Epithelial cell of alveolus of lung (primary cell): ENCODE data around the gene TOR2A. TPM values are rescaled to one million over a fixed set of nuclear protein-coding genes. Genes with fewer than 3 reads are reported as not detected.

ENCODE experiments used
- total RNA-seq: library from RNA; depleted of rRNA; stranded (reverse); fragments of >200 nt; gene quantifications from 2 replicates; pipeline ENCODE4 v1.2.1, GENCODE V29; 2015

TOR2A gene
- 14.0 and 18.3 TPM in 2 replicates for total RNA-seq

GRCh38 chr9:127734747-127735529 is at the start of gene TOR2A:
TSS of gene TOR2A (minus strand) at chr9:127735294. CDS start at chr9:127735270, 24 bp downstream.

GRCh38 chr9:127778280-127779135 is 43.4 kb upstream of the TOR2A start, which contains the start of gene SH2D3C:
TSS of gene SH2D3C (minus strand) at chr9:127778666. CDS start at chr9:127778627, 39 bp downstream.

GRCh38 chr9:127715470-127716337 is 19.4 kb downstream of the TOR2A start, which contains the start of the genes PTRH1 and TTC16:
TSS of gene PTRH1 (minus strand) at chr9:127715663. CDS start at chr9:127715639, 24 bp downstream.
TSS of gene TTC16 (plus strand) at chr9:127716079. CDS start at chr9:127716146, 67 bp downstream.

DNA sequence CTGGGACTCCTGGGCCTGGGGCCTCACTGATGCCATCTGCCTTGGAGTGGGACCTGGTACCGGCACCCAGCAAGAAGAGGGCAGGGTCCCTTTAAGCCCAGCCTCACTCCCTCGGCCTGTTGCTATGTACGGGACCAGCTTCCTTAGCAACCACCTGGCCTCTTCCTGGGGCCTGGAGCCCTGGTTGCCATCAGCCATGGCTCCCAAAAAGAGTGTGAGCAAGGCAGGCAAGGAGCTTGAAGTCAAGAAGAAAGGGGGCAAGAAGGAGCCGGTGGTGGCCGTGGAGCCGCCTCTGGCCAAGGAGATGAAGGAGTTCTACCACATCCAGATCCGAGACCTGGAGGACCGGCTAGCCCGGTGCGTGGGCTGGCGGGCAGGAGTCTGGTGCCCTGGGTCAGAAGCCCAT is 28.3 kb downstream of the TOR2A start, which contains the start of gene CFAP157:
CFAP157 (plus strand) TSS at position 153 of the 406 bp plus-strand sequence; CDS start at position 197, 44 bp downstream.

Other genes starting within 250 kb of the TOR2A start
- gene STXBP1, start 123.0 kb downstream of the TOR2A start, total RNA-seq: 34.9 and 60.6 TPM in 2 replicates
- gene CFAP157, start 28.3 kb downstream of the TOR2A start, total RNA-seq: 0.08 TPM in 1 of 2 replicates, not detected in the other
- 15.8 and 34.5 TPM in 2 replicates for gene PTRH1, start 19.6 kb downstream of the TOR2A start, total RNA-seq
- gene TTC16, start 19.2 kb downstream of the TOR2A start, total RNA-seq: not detected in 2 replicates
- 0.08 and 0.52 TPM in 2 replicates for gene SH2D3C, start 43.4 kb upstream of the TOR2A start, total RNA-seq
- gene CDK9, start 50.7 kb upstream of the TOR2A start, total RNA-seq: 23.0 and 63.2 TPM in 2 replicates
- 57.8 and 78.6 TPM in 2 replicates for gene FPGS, start 67.6 kb upstream of the TOR2A start, total RNA-seq
- gene ENG, start 119.4 kb upstream of the TOR2A start, total RNA-seq: 52.9 and 72.1 TPM in 2 replicates
- gene AK1, start 142.4 kb upstream of the TOR2A start, total RNA-seq: 40.1 and 71.8 TPM in 2 replicates
- gene ST6GALNAC6, start 164.3 kb upstream of the TOR2A start, total RNA-seq: 66.2 and 92.5 TPM in 2 replicates
- 33.8 and 56.2 TPM in 2 replicates for gene ST6GALNAC4, start 181.7 kb upstream of the TOR2A start, total RNA-seq
- 1.9 and 3.7 TPM in 2 replicates for gene PIP5KL1, start 195.5 kb upstream of the TOR2A start, total RNA-seq
- 15.3 and 21.7 TPM in 2 replicates for gene DPM2, start 202.6 kb upstream of the TOR2A start, total RNA-seq
- gene EEIG1, start 245.7 kb upstream of the TOR2A start, total RNA-seq: 5.3 and 6.6 TPM in 2 replicates